ENCODE measurements around the gene ATAD3C.
"Not testable (repeated sequence)": the region's sequence is repeated elsewhere in the genome, so short reads cannot be mapped to it uniquely, and the experiment has no call there.

The ATAD3C gene

GRCh38 chr1:1449099-1449739 lies at the start of gene ATAD3C:
Gene ATAD3C (plus strand): TSS chr1:1449689. CDS start chr1:1450684, 995 bp downstream.
- DNase-seq: no peak

GRCh38 chr1:1399872-1400575 lies 49.5 kb upstream of the ATAD3C start:
- DNase-seq: no peak

- no peak for DNase-seq
Observed at GRCh38 chr1:1400576-1401456, 48.7 kb upstream of the ATAD3C start.

DNA sequence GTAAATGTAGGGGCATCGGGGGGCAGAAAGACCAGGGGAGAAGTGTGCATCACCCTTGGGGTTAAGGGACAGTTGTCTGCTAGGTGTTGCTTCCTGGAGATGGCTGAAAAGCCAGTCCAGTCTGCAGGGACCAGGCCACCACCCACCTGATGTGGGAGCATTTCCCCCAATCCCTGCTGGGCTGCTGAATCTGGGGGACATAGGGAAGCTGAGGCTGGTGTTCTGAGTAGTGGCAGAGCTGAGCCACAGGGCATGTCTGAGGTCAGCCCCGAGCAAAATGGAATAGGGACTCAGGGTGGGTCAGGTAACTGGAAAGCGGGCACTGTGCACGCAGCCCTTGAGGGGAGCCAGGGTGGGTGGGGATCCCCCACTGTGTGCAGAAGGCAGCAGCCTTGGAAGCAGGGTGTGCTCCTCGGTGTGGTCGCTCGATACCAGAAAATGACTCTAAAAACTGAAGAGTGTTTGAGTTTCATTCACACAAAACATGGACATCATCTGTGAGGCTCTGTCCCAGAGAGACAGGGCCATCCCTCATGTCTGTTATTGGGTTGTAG lies 48.0 kb upstream of the ATAD3C start:
- no peak for DNase-seq

DNA sequence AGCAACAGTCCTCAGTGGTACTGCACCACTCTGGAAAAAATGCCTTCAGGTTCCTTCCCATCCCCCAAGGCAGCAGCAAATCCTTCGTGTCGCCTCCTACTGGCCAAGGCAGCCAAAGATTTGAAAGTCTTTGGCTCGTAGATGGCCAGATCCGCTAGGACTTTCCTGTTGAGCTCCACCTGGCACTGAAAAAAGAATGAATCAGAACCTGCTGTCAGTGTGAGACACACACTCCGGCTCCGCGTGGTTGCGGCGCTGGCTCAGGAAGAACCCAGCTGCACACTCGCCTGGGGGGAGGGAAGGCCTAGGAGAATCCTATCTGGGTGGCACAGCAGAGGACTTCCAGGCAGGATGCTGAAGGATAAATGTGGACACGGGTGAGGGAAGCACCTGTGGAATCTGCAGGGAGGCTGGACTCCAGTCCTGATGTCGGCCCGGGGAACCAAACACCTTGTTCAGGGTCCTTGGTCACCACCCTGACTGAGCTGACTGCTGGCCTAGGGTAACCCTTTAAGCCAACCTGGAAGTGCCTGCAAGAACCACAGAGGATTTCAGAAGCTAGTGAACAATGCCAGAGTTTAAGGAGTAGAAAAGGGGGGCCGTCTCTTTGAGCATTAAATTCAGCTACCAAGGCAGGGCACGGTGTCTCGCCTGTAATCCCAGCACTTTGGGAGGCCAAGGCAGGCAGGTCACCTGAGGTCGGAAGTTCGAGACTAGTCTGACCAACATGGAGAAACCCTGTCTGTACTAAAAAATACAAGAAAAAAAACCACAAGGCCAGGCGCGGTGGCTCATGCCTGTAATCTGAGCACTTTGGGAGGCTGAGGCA lies 47.2 kb upstream of the ATAD3C start:
- DNase-seq: no peak

DNA sequence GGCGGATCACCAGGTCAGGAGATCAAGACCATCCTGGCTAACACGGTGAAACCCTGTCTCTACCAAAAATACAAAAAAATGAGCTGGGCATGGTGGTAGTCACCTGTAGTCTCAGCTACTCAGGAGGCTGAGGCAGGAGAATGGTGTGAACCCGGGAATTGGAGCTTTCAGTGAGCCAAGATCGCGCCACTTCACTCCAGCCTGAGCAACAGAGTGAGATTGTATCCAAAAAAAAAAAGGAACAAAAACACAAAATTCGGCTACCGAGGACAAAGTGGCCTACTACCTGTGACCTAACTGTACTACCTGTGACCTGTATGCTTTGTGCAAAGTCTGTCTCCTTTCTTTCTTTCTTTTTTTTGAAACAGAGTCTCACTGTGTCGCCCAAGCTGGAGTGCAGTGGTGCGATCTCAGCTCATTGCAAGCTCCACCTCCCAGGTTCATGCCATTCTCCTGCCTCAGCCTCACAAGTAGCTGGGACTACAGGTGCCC lies 46.5 kb upstream of the ATAD3C start:
- not testable (repeated sequence) for DNase-seq

- DNase-seq: no peak
Observed at GRCh38 chr1:1403653-1404052, 45.8 kb upstream of the ATAD3C start.

DNA sequence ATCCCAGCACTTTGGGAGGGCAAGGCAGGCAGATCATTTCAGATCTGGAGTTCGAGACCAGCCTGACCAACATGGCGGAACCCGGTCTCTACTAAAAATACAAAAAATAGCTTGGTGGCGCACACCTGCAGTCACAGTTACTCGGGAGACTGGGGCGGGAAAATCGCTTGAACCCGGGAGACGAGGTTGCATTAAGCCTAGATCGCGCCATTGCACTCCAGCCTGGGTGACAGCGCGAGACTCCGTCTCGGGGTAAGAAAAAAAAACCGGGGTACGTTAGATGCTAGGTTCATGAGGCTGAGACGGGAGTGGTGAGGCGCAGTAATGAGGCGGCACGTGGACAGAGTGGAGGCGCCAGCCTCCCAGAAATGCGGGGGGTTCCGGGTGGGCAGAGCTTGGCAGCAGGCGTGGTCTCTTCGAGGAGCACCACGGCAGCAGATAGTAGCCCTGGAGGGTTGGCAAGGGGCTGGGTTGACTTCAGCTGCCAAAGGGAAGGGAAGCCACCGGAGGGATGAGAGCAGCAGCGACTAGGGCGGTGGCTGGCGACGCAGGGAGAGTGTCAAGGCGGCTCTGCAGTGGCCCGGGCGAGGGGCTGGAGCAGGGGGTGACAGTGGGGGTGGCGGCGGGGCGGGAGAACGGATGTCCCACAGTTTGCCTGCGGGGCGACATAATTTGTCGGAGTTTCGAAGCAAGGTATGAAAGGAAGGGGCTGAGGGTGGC lies 43.2 kb upstream of the ATAD3C start:
- DNase-seq: no peak

- peak; percentile 91 for DNase-seq
Observed at GRCh38 chr1:1406821-1407635, 42.5 kb upstream of the ATAD3C start, which contains the start of gene MRPL20. Gene MRPL20 (minus strand): TSS chr1:1407293. CDS start chr1:1407217, 76 bp downstream.

- no peak for DNase-seq
Observed at GRCh38 chr1:1407636-1408318, 41.7 kb upstream of the ATAD3C start.

- not testable (repeated sequence) for DNase-seq
Observed at GRCh38 chr1:1410238-1410637, 39.3 kb upstream of the ATAD3C start.

DNA sequence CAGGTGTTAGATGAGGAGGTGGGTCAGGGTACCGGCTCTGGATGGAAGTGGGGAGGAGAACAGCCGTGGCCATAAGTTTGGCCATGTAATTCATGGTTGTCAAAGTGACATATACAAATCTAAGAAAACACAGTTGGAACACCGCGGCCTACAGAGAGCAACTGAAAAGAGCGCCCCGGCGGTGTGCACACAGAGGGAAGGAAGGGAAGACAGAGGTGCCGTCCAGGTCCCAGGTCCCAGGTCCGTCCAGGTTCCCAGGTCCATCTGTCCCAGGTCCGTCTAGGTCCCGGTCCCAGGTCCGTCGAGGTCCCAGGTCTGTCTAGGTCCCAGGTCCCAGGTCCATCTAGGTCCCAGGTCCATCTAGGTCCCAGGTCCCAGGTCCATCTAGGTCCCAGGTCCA lies 37.9 kb upstream of the ATAD3C start:
- DNase-seq: no peak

DNA sequence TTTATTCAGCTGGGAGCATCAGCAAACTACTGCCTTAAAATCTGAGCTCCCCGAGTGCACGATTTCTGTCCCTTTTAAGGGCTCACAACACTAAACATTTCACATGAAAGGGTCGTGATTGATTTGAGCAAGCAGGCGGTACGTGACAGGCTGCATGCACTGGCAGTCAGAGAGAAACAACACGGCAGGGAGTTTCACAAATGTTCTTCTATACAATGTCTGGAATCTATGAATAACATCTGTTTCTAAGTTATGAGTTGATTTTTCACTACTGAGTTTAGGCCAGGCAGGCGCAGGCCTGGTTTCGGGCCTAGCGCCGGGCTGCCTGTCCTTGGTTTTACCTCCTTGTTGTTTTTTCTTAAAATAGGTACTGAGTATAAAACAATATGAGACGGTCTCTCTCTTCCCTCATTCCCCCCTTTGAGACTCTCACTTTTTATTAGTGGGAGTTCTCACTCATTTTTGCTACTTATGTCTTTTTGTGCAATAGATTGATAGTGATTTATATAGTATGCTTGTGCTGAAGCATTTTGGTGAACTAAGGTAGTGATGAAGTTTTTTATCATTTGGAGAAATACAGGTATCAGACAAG lies 37.1 kb upstream of the ATAD3C start:
- DNase-seq: not testable (repeated sequence)

DNA sequence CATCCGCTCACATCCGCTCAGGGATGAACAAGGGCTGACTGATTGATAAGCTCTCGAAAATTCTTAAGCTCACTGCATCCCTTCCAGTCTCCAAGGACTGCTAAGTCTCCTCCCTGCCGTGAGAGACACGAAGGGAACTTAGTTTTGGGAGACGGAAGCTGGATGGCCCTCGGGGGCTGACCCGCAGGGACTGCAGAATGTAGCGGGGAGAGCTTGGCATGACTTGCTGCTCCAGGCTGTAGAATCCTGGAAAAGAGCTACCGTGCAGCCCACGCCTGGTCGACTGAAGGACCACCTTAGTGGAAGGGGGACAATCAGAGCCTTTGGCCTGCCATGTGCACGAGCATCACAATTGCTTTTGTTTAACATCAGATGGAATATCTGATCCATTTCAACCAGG lies 33.7 kb upstream of the ATAD3C start:
- DNase-seq: no peak

DNA sequence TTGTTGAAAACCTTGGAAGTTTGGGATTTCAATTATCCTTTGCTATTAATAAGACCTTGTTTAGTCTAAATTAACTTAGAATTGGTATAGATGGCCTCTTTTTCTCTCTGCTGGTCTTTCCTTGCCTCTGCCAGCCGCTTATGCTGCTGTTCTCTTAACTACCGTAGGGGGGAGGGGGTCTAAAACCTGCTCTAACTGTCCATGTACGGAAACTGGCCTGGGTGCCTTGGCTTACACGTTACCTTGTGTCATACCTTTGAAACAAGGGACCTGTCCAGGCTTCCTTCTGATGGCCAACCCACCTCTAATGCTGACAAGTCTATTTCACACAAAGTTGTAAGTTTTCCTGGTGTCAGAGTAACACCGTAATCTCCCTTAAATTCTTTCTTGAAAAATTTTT lies 32.1 kb upstream of the ATAD3C start:
- DNase-seq: not testable (repeated sequence)

GRCh38 chr1:1417825-1418463 lies 31.5 kb upstream of the ATAD3C start:
- not testable (repeated sequence) for DNase-seq

GRCh38 chr1:1418464-1419362 lies 30.8 kb upstream of the ATAD3C start:
- no peak for DNase-seq

DNA sequence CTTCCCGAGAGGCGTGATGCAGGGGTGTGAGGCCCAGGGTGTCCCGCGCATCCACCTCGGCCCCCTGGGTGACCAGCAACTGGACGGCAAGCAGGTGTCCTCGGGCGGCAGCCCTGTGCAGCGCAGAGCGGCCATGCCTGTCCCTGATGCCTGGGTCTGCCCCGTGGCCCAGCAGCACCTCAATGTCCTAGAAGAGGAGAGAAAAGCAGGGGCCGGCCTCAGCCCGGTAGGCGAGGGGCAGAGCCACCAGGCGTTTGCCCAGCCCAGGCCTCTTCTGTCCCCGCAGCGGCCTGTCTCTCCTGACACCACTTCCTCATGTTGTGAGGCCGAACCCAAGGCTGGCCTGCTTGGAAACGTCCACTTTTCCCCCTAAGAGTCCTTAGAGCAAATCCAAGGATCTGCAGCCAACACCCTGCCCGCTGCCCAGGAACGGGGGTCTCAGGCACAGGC lies 30.1 kb upstream of the ATAD3C start:
- no peak for DNase-seq

Data from COR-L47 (cell line).